Testis (tissue), 3 donors: ENCODE results near the gene BMPR1A. TPM values are rescaled to one million over a fixed set of nuclear protein-coding genes. Genes with fewer than 3 reads are reported as not detected.

Source experiments
- DNase-seq: peaks from one replicate; pipeline ENCODE4 v3.0.0-alpha.2; 2019
- H3K27ac ChIP-seq, 2 donors: fragments of 200-600 bp; sonication (generic); one replicate each; pipeline ENCODE4 v1.5.1; 2019
- H3K27me3 ChIP-seq: fragments of 200-600 bp; sonication (generic); one replicate; pipeline ENCODE4 v1.5.1; 2019
- H3K36me3 ChIP-seq: fragments of 200-600 bp; sonication (generic); one replicate; pipeline ENCODE4 v1.5.1; 2017; ENCODE audit warnings: low read depth; ENCODE audit errors: missing control alignments
- H3K4me1 ChIP-seq: fragments of 200-600 bp; sonication (generic); one replicate; pipeline ENCODE4 v1.5.1; 2019
- H3K4me3 ChIP-seq, 2 donors: fragments of 200-600 bp; sonication (generic); one replicate each; pipeline ENCODE4 v1.5.1; 2017 to 2019
- H3K9me3 ChIP-seq: fragments of 200-600 bp; sonication (generic); one replicate; pipeline ENCODE4 v1.5.1; 2017
- POLR2A ChIP-seq: fragments of 450-650 bp; IDR thresholded peaks from one replicate; pipeline ENCODE4 v1.6.1; 2017; ENCODE audit warnings: antibody characterized with exemption, mild to moderate bottlenecking, moderate library complexity
- WGBS, 2 donors: methylation state at CpG; one replicate each; pipeline ENCODE4 v1.1.5; 2018; 5-methylcytosine and 5-hydroxymethylcytosine counted together
- intact Hi-C: fragments of 100-400 bp; cut with DNase I; formaldehyde crosslinking; loops from one replicate; pipeline ENCODE4 v1.15.1; 2023; ENCODE audit warnings: low total_unique reads
- polyA plus RNA-seq: library from polyadenylated mRNA; stranded (reverse); fragments of 350-450 nt; fragmentation: Illumina TruSeq; extraction: RNeasy Lipid Tissue Mini Kit (QIAGEN cat#74804); gene quantifications from one replicate; pipeline ENCODE4 v1.2.3, GENCODE V29; 2014; ENCODE audit warnings: low read depth, low replicate concordance; ENCODE audit not compliant: insufficient read depth
- total RNA-seq, 2 donors: library from RNA; depleted of rRNA; stranded (reverse); fragments of >200 nt; gene quantifications; one replicate each; pipeline ENCODE4 v1.2.3, GENCODE V29; 2016
- TF ChIP-seq, protein P1 (sequence below), 3 experiments: fragments of 450-650 bp in 2 of 3; fragments of 200-600 bp in 1 of 3; sonication (generic) in 1 of 3; IDR thresholded peaks; one replicate each; pipeline ENCODE4 v1.5.1; 2016 to 2019; ENCODE audit warnings: antibody characterized with exemption in 3 of 3, mild to moderate bottlenecking in 2 of 3, moderate library complexity in 1 of 3

BMPR1A gene
- total and polyA plus RNA-seq, 3 donors from 2014 or later = 19.5 to 51.1 (median 42.6) TPM

DNA sequence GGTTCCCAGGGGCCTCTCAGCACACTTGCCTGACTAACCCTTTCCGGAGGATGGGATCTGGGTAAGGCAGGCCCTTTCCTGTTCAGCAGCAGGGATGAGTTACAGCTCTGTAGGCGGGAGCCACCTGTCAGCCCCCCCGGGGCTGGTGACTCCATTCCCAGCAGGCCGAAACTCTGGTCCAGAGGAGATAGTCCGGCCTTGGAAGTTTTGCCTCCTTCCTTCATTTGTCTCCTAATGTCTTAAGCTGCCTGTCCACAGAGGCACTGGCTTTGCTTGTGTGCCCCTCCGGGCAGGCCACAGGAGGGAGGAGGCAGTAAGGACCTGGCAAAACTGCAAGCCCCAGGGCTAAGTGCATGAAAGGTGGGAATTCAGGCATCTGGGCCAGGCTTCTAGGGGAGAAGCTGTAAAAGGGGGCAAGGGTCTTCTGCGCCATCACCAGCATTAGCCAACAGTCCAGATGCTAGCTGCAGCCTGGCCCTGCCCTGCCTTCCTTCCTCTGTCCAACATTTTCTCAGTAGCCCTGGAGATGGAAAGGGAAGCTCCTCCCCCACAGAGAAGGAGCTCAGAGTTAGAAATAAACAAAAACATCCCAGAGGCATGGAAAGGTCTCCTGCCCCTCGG, 213.1 kb downstream of the BMPR1A start:
- Histone ChIP-seq H3K36me3 (no peaks in the 10 kb centered on the region), H3K27ac (peak overlapping the region; percentile 86 to 98), H3K27me3 (no peaks in the 10 kb centered on the region), H3K4me1 (peaks cover 38% of the 10 kb centered on the region), H3K4me3 (peak overlapping the region; percentile 66 to 80), H3K9me3 (no peaks in the 10 kb centered on the region)
- 24 to 60% methylated on average over 6 to 8 of the region's 8 CpGs for WGBS, 2 donors
- DNase-seq = no peak
- TF ChIP-seq, protein P1, sequence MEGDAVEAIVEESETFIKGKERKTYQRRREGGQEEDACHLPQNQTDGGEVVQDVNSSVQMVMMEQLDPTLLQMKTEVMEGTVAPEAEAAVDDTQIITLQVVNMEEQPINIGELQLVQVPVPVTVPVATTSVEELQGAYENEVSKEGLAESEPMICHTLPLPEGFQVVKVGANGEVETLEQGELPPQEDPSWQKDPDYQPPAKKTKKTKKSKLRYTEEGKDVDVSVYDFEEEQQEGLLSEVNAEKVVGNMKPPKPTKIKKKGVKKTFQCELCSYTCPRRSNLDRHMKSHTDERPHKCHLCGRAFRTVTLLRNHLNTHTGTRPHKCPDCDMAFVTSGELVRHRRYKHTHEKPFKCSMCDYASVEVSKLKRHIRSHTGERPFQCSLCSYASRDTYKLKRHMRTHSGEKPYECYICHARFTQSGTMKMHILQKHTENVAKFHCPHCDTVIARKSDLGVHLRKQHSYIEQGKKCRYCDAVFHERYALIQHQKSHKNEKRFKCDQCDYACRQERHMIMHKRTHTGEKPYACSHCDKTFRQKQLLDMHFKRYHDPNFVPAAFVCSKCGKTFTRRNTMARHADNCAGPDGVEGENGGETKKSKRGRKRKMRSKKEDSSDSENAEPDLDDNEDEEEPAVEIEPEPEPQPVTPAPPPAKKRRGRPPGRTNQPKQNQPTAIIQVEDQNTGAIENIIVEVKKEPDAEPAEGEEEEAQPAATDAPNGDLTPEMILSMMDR (IDR thresholded peaks at IDR 0.05) = no peak
- TF ChIP-seq POLR2A = no peak
- intact Hi-C loops = loop anchor here (10.0 kb wide), 1 partner anchor 125 kb away; the partner anchor contains the start of genes GLUD1 and SHLD2

DNA sequence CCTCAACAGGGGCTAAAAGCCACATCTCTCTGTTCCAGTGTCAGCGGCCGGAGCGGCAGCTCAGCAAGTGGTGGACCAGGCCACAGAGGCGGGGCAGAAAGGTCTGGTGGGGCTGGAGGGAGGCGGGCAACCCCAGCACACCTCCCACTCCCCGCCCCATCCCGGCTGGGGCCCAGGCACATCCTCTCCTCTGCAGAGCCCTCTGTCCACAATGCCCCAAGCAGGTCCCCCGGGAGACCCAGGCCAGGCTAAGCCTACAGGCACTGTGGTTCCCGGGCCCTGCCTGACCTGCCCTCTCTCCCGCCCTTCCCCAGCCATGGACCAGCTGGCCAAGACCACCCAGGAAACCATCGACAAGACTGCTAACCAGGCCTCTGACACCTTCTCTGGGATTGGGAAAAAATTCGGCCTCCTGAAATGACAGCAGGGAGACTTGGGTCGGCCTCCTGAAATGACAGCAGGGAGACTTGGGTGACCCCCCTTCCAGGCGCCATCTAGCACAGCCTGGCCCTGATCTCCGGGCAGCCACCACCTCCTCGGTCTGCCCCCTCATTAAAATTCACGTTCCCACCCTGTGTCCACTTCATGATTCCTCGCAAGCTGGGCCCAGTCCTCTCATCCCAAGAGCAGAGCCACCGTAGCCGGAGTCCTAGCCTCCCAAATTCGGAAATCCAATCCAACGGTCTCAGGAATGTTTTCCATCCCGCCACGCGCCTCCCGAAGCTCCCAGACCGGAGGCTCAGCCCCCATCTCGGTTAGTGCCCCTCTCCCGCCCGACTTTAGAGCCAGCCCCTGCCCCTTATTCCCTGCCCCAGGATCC, 214.0 kb downstream of the BMPR1A start:
- peak; percentile 80 for DNase-seq
- 1 to 18% methylated on average over 15 to 30 of the region's 30 CpGs for WGBS, 2 donors
- Histone ChIP-seq H3K36me3 (no peaks in the 10 kb centered on the region), H3K4me1 (peaks cover 38% of the 10 kb centered on the region), H3K4me3 (peak overlapping the region; percentile 66 to 80), H3K27ac (peak overlapping the region; percentile 86 to 98), H3K27me3 (no peaks in the 10 kb centered on the region), H3K9me3 (no peaks in the 10 kb centered on the region)
- TF ChIP-seq POLR2A = peak; percentile 7
- TF ChIP-seq, protein P1 (IDR thresholded peaks at IDR 0.05) = no peak
- intact Hi-C loops = loop anchor here (10.0 kb wide), 1 partner anchor 124 kb away; the partner anchor contains the start of genes GLUD1 and SHLD2

DNA sequence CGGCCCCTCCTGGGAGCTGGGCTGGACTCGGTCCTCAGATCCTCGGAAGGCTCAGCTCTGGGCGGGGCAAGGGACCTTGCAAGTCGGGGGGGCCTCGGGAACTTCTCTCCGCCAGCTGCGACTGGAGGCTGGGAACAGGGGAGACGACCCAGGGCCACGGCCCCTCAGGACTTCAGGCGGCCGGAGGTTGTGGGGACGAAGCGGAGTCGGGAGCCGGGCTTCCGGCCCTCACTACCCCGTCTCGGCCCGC, 214.5 kb downstream of the BMPR1A start:
- intact Hi-C loops = loop anchor here (10.0 kb wide), 1 partner anchor 124 kb away; the partner anchor contains the start of genes GLUD1 and SHLD2
- H3K27ac ChIP-seq = peak overlapping the region; percentile 86 to 98
- 0 to 3% methylated on average over 1 to 20 of the region's 20 CpGs for WGBS, 2 donors

DNA sequence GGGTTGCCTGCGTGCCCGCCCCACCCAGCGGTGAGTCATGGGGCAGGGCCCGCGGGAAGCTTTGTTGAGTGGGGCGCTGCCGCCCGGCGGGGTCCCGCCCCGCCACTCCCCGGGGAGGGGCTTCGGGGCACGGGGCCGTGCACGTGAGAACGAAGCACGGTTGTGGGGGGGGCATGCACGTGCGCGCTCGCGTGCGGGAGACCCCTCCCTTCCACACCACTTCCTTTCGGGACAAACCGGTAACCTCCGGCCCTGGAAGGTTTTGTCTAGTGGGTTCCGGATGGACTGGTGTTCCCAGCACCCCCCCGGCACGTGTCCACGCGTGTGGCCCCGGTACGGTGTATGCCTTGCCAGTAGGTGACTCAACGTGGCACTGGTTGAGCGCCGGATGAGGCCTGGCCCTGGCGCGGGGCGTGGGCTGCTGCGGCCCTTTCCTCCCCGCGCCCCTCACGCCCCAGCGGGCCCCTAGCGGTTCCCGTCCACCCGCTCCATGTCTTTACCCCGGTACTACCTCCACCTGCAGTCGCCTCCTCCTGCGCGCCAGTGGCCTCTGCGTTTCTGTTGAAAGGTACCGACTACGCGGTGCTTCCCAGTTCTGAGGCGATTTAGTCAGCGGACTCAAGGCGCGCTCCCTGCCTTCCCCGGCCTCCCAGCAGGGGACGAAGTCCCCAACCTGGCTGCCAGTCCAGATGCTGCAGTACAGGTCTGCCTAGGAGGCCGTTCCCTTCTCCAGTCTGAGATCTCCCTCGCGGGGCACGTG, 215.0 kb downstream of the BMPR1A start:
- intact Hi-C loops = loop anchor here (10.0 kb wide), 1 partner anchor 123 kb away; the partner anchor contains the start of genes GLUD1 and SHLD2
- peaks cover 31% of the 10 kb centered on the region for H3K4me1 ChIP-seq

More for the DNA sequence above, 214.5 kb downstream of the BMPR1A start:
- no peaks in the 10 kb centered on the region for H3K27me3 ChIP-seq
- H3K36me3 ChIP-seq = no peaks in the 10 kb centered on the region
- peak; percentile 75 for TF ChIP-seq POLR2A
- TF ChIP-seq, protein P1 (IDR thresholded peaks at IDR 0.05) = peak in 1 of 3 experiments; percentile 25
- peak overlapping the region; percentile 66 to 80 for H3K4me3 ChIP-seq
- H3K4me1 ChIP-seq = peaks cover 34% of the 10 kb centered on the region
- DNase-seq = no peak
- no peaks in the 10 kb centered on the region for H3K9me3 ChIP-seq

More for the DNA sequence above, 215.0 kb downstream of the BMPR1A start:
- Histone ChIP-seq H3K4me3 (peak overlapping the region; percentile 66 to 80), H3K27me3 (no peaks in the 10 kb centered on the region), H3K36me3 (no peaks in the 10 kb centered on the region), H3K27ac (peak overlapping the region; percentile 86 to 98), H3K9me3 (no peaks in the 10 kb centered on the region)
- peak; percentile 90 for DNase-seq
- whole genome bisulfite sequencing, 2 donors = 3 to 9% methylated on average over 35 to 65 of the region's 66 CpGs
- no peak for TF ChIP-seq POLR2A
- TF ChIP-seq, protein P1 (IDR thresholded peaks at IDR 0.05) = peak in 1 of 3 experiments; percentile 37
